ENCODE results near the gene HIPK2.

Gene HIPK2

GRCh38 chr7:139695051-139695450 lies 82.7 kb downstream of the HIPK2 start:
- no peak for TF ChIP-seq Cebpa-rat (IDR thresholded peaks at IDR 0.05)
- Histone ChIP-seq H3K27ac (no peak overlapping the region), H3K9ac (no peak overlapping the region), H3K9me3 (replicated peaks in 1 of 11) (no peaks in the 10 kb centered on the region), H3K4me1 (peaks cover 46 to 65% (median 56%) of the 10 kb centered on the region in 10 experiments), H3K4me3 (no peak overlapping the region), H4K20me1 (peaks cover 1 to 100% (median 64%) of the 10 kb centered on the region in 11 experiments; a peak in 21 of 22 replicates), H3K27me3 (no peaks in the 10 kb centered on the region), H3K4me2 (peak overlapping the region; percentile 11 to 78 (median 67); a peak in 21 of 22 replicates), H3K36me3 (peaks cover 27 to 87% (median 69%) of the 10 kb centered on the region in 11 experiments)

GRCh38 chr7:139694389-139694676 lies 83.5 kb downstream of the HIPK2 start:
- TF ChIP-seq Cebpa-rat (IDR thresholded peaks at IDR 0.05), result no peak
- Histone ChIP-seq H3K4me2 (peak overlapping the region; percentile 11 to 78 (median 67); a peak in 16 of 22 replicates), H3K27me3 (no peaks in the 10 kb centered on the region), H3K4me3 (no peak overlapping the region), H3K36me3 (peaks cover 32 to 85% (median 68%) of the 10 kb centered on the region in 11 experiments), H3K4me1 (peaks cover 39 to 58% (median 49%) of the 10 kb centered on the region in 10 experiments), H3K9ac (no peak overlapping the region), H4K20me1 (peaks cover 0 to 95% (median 57%) of the 10 kb centered on the region in 11 experiments; a peak in 20 of 22 replicates), H3K9me3 (replicated peaks in 1 of 11) (peaks cover 0 to 4% (median 0%) of the 10 kb centered on the region in 11 experiments; a peak in 5 of 22 replicates), H3K27ac (no peak overlapping the region)

GRCh38 chr7:139693651-139694388 lies 84.0 kb downstream of the HIPK2 start:
- Histone ChIP-seq H3K27me3 (no peaks in the 10 kb centered on the region), H3K4me3 (no peak overlapping the region), H3K27ac (no peak overlapping the region), H4K20me1 (peaks cover 0 to 95% (median 52%) of the 10 kb centered on the region in 11 experiments; a peak in 19 of 22 replicates), H3K4me2 (peak overlapping the region in 9 of 11 experiments; percentile 65 to 78 (median 68); a peak in 12 of 22 replicates), H3K36me3 (peaks cover 35 to 85% (median 68%) of the 10 kb centered on the region in 11 experiments), H3K9me3 (replicated peaks in 1 of 11) (peaks cover 0 to 9% (median 0%) of the 10 kb centered on the region in 11 experiments; a peak in 10 of 22 replicates), H3K9ac (no peak overlapping the region), H3K4me1 (peaks cover 39 to 55% (median 45%) of the 10 kb centered on the region in 10 experiments)
- no peak for TF ChIP-seq Cebpa-rat (IDR thresholded peaks at IDR 0.05)

GRCh38 chr7:139692723-139693122 lies 85.1 kb downstream of the HIPK2 start:
- Histone ChIP-seq H3K27me3 (no peaks in the 10 kb centered on the region), H3K4me3 (no peak overlapping the region), H3K9ac (no peak overlapping the region), H3K4me2 (no peak overlapping the region), H3K27ac (no peak overlapping the region), H3K4me1 (peaks cover 37 to 49% (median 39%) of the 10 kb centered on the region in 10 experiments), H3K9me3 (replicated peaks in 1 of 11) (peaks cover 5 to 20% (median 10%) of the 10 kb centered on the region in 11 experiments), H4K20me1 (peaks cover 0 to 95% (median 49%) of the 10 kb centered on the region in 11 experiments; a peak in 19 of 22 replicates), H3K36me3 (peaks cover 35 to 85% (median 70%) of the 10 kb centered on the region in 11 experiments)
- no peak for TF ChIP-seq Cebpa-rat (IDR thresholded peaks at IDR 0.05)

- Histone ChIP-seq H3K9ac (no peak overlapping the region), H3K27ac (no peak overlapping the region), H3K36me3 (peaks cover 48 to 94% (median 78%) of the 10 kb centered on the region in 11 experiments), H3K4me3 (no peak overlapping the region), H4K20me1 (peaks cover 0 to 82% (median 49%) of the 10 kb centered on the region in 11 experiments; a peak in 18 of 22 replicates), H3K9me3 (replicated peaks in 1 of 11) (peaks cover 19 to 34% (median 24%) of the 10 kb centered on the region in 11 experiments), H3K4me2 (no peak overlapping the region), H3K27me3 (no peaks in the 10 kb centered on the region), H3K4me1 (peaks cover 23 to 35% (median 26%) of the 10 kb centered on the region in 10 experiments)
- TF ChIP-seq Cebpa-rat (IDR thresholded peaks at IDR 0.05), result no peak
These were observed 86.5 kb downstream of the HIPK2 start for GRCh38 chr7:139691253-139691781.

GRCh38 chr7:139687980-139688632 lies 89.7 kb downstream of the HIPK2 start:
- no peak for TF ChIP-seq Cebpa-rat (IDR thresholded peaks at IDR 0.05)
- Histone ChIP-seq H3K4me3 (0 out of 20 replicates have a peak overlapping the region, but pooled peaks of 1 of the 10 experiments have one; percentile 11), H3K27ac (no peak overlapping the region), H3K4me1 (peaks cover 3 to 20% (median 12%) of the 10 kb centered on the region in 10 experiments; a peak in 19 of 20 replicates), H3K27me3 (no peaks in the 10 kb centered on the region), H3K36me3 (peaks cover 67 to 98% (median 87%) of the 10 kb centered on the region in 11 experiments), H3K9me3 (replicated peaks in 1 of 11) (peaks cover 35 to 52% (median 43%) of the 10 kb centered on the region in 11 experiments), H3K9ac (no peak overlapping the region), H3K4me2 (no peak overlapping the region), H4K20me1 (peaks cover 0 to 54% (median 20%) of the 10 kb centered on the region in 11 experiments; a peak in 15 of 22 replicates)

GRCh38 chr7:139687211-139687954 lies 90.4 kb downstream of the HIPK2 start:
- Histone ChIP-seq H3K27ac (no peak overlapping the region), H3K9ac (no peak overlapping the region), H3K36me3 (peaks cover 67 to 98% (median 86%) of the 10 kb centered on the region in 11 experiments), H4K20me1 (peaks cover 0 to 54% (median 19%) of the 10 kb centered on the region in 11 experiments; a peak in 14 of 22 replicates), H3K4me3 (0 out of 20 replicates have a peak overlapping the region, but pooled peaks of 1 of the 10 experiments have one; percentile 11), H3K27me3 (no peaks in the 10 kb centered on the region), H3K9me3 (replicated peaks in 1 of 11) (peaks cover 35 to 52% (median 43%) of the 10 kb centered on the region in 11 experiments), H3K4me2 (no peak overlapping the region), H3K4me1 (peaks cover 8 to 26% (median 17%) of the 10 kb centered on the region in 10 experiments; a peak in 19 of 20 replicates)
- TF ChIP-seq Cebpa-rat (IDR thresholded peaks at IDR 0.05), result no peak

Data from BLaER1 treated with 17β-estradiol and CSF1 and Interleukin-3, amounts not matched to agents 10 nM and 100 nM (cell line).